K562 treated with DMSO at 1 percent for 12 hours (cell line): ENCODE data around the gene PGF. TPM values are rescaled to one million over a fixed set of nuclear protein-coding genes. Genes with fewer than 3 reads are reported as not detected.

ENCODE experiments used
- total RNA-seq: library from RNA; unstranded; fragments of 300-600 nt; gene quantifications from 2 replicates; pipeline ENCODE4 v1.2.3, GENCODE V29; 2022; ENCODE audit not compliant: insufficient read depth

PGF gene
- 1.6 and 1.7 TPM in 2 replicates for total RNA-seq

GRCh38 chr14:74955229-74956026 is at the start of gene PGF:
PGF (minus strand) TSS chr14:74955597; CDS start chr14:74955242, 355 bp downstream.

GRCh38 chr14:75002392-75003249 is 47.2 kb upstream of the PGF start, which contains the start of gene EIF2B2:
EIF2B2 (plus strand) TSS chr14:75002921; CDS start chr14:75002991, 70 bp downstream.

GRCh38 chr14:74922752-74923401 is 32.5 kb downstream of the PGF start, which contains the start of gene RPS6KL1:
RPS6KL1 (minus strand) TSS chr14:74923260; CDS start chr14:74921541, 1,719 bp downstream.

Other genes with a start within 250 kb of the PGF start
- 4.4 and 15.5 TPM in 2 replicates for gene AREL1, start 242.5 kb downstream of the PGF start, total RNA-seq
- 11.6 and 34.2 TPM in 2 replicates for gene FCF1, start 242.5 kb downstream of the PGF start, total RNA-seq
- 7.2 and 29.2 TPM in 2 replicates for gene YLPM1, start 192.3 kb downstream of the PGF start, total RNA-seq
- gene PROX2, start 79.5 kb downstream of the PGF start, total RNA-seq, result 0.23 TPM in 1 of 2 replicates, not detected in the other
- gene DLST, start 73.7 kb downstream of the PGF start, total RNA-seq, result 28.5 and 52.3 TPM in 2 replicates
- 4.3 and 5.7 TPM in 2 replicates for gene RPS6KL1, start 32.3 kb downstream of the PGF start, total RNA-seq
- 19.0 and 23.0 TPM in 2 replicates for gene EIF2B2, start 47.3 kb upstream of the PGF start, total RNA-seq
- gene MLH3, start 95.9 kb upstream of the PGF start, total RNA-seq, result 1.6 and 3.4 TPM in 2 replicates
- gene ACYP1, start 108.4 kb upstream of the PGF start, total RNA-seq, result 26.2 and 30.9 TPM in 2 replicates
- 6.2 and 7.9 TPM in 2 replicates for gene ZC2HC1C, start 114.0 kb upstream of the PGF start, total RNA-seq
- 10.9 and 37.6 TPM in 2 replicates for gene NEK9, start 171.5 kb upstream of the PGF start, total RNA-seq
- gene TMED10, start 221.0 kb upstream of the PGF start, total RNA-seq, result 34.6 and 82.3 TPM in 2 replicates